ENCODE measurements around the gene TTC9C. TPM values are rescaled to one million over a fixed set of nuclear protein-coding genes. Genes with fewer than 3 reads are reported as not detected.

The TTC9C gene
- total and polyA plus RNA-seq, 2 donors (not counting 3 experiments of a cell fraction or from before 2014, with no cell fraction given), result 27.4 to 43.5 TPM

GRCh38 chr11:62713343-62713742, 14.9 kb upstream of the TTC9C start:
- H3K9ac ChIP-seq (replicated peaks; ENCODE audit: extremely low read depth, insufficient read depth, low read length), result no peak overlapping the region
- no peak overlapping the region for H3K27ac ChIP-seq (ENCODE audit: insufficient read depth, low read depth, low read length)
- H3K36me3 ChIP-seq (ENCODE audit: control insufficient read depth in 2 of 2, extremely low read depth in 1 of 2, insufficient read depth in 2 of 2, low read length in 2 of 2), result peaks cover 31 to 39% of the 10 kb centered on the region in 2 experiments
- intact Hi-C loops (cut with micrococcal nuclease), result no loop called here
- BruUV-seq (replicated peaks), result no TSS peak
- peaks cover 12% of the 10 kb centered on the region for H3K4me1 ChIP-seq (ENCODE audit: control insufficient read depth, extremely low read depth, insufficient read depth, low read length)
- no peak overlapping the region for H2AFZ ChIP-seq (ENCODE audit: low read depth, low read length)
- no peaks in the 10 kb centered on the region for H3K9me1 ChIP-seq (replicated peaks; ENCODE audit: control insufficient read depth, extremely low read depth, insufficient read depth, low read length)
- no peak overlapping the region for H3K4me2 ChIP-seq (ENCODE audit: insufficient read depth, low read length)
- POLR2A ChIA-PET, result no interaction called here
- no peaks in the 10 kb centered on the region for H3K9me3 ChIP-seq (replicated peaks; ENCODE audit: control insufficient read depth, insufficient read depth, low read length)
- FAIRE-seq (no peak), DNase-seq (ENCODE audit: low read depth, low spot score) (no peak)
- no peaks in the 10 kb centered on the region for H3K27me3 ChIP-seq (ENCODE audit: control insufficient read depth in 2 of 2, insufficient read depth in 2 of 2, low read length in 2 of 2)
- H4K20me1 ChIP-seq (replicated peaks; ENCODE audit: control insufficient read depth, extremely low read depth, insufficient read depth, low read length), result no peaks in the 10 kb centered on the region
- H3K79me2 ChIP-seq (ENCODE audit: control insufficient read depth, insufficient read depth, low read length), result peaks cover 20% of the 10 kb centered on the region
- dilution Hi-C loops (cut with MboI; ENCODE audit: extremely low pct_ligation_motif_present, low sequenced_read_pairs), result no loop called here
- TF ChIP-seq EZH2 (IDR thresholded peaks at IDR 0.05; ENCODE audit: borderline replicate concordance, low read depth, low read length, severe bottlenecking) (no peak), GATA2 (IDR thresholded peaks at IDR 0.05; ENCODE audit: insufficient read depth, insufficient read length, low read depth, low read length) (no peak), POLR2AphosphoS5 (IDR thresholded peaks at IDR 0.05; ENCODE audit: insufficient read depth, low read depth, low read length) (no peak), JUN (IDR thresholded peaks at IDR 0.05; ENCODE audit: borderline replicate concordance, insufficient read depth, insufficient read length, low read depth) (no peak), MAX (IDR thresholded peaks at IDR 0.05; ENCODE audit: insufficient read depth, insufficient read length) (no peak), MYC (IDR thresholded peaks at IDR 0.05; ENCODE audit: low read depth, low read length) (no peak), POLR2A (IDR thresholded peaks at IDR 0.05; ENCODE audit: low read depth, low read length) (no peak), FOS (IDR thresholded peaks at IDR 0.05; ENCODE audit: borderline replicate concordance, insufficient read depth, low read length) (no peak)
- TF ChIP-seq, protein P1, sequence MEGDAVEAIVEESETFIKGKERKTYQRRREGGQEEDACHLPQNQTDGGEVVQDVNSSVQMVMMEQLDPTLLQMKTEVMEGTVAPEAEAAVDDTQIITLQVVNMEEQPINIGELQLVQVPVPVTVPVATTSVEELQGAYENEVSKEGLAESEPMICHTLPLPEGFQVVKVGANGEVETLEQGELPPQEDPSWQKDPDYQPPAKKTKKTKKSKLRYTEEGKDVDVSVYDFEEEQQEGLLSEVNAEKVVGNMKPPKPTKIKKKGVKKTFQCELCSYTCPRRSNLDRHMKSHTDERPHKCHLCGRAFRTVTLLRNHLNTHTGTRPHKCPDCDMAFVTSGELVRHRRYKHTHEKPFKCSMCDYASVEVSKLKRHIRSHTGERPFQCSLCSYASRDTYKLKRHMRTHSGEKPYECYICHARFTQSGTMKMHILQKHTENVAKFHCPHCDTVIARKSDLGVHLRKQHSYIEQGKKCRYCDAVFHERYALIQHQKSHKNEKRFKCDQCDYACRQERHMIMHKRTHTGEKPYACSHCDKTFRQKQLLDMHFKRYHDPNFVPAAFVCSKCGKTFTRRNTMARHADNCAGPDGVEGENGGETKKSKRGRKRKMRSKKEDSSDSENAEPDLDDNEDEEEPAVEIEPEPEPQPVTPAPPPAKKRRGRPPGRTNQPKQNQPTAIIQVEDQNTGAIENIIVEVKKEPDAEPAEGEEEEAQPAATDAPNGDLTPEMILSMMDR (IDR thresholded peaks at IDR 0.05; ENCODE audit: extremely low read depth in 1 of 2, insufficient read depth in 1 of 2, low read depth in 1 of 2, low read length in 2 of 2), result no peak
- no peak overlapping the region for H3K4me3 ChIP-seq (replicated peaks in 1 of 3; ENCODE audit: insufficient read depth in 1 of 3, low read depth in 1 of 3, low read length in 3 of 3)
- CTCF ChIA-PET, result interaction anchor here (0.7 to 1.2 kb wide), 2 partner anchors 11 to 289 kb away, joined by 3 read pairs; no protein-coding TSS in a partner anchor
